ENCODE data around the gene STXBP2.

STXBP2 gene

GRCh38 chr19:7657131-7657751 is 20.3 kb downstream of the STXBP2 start:
- DNase-seq: no peak

- no peak for DNase-seq
Measured at GRCh38 chr19:7658219-7658686, 21.3 kb downstream of the STXBP2 start.

- no peak for DNase-seq
Measured at GRCh38 chr19:7661744-7662538, 25.0 kb downstream of the STXBP2 start.

GRCh38 chr19:7662657-7663056 is 25.7 kb downstream of the STXBP2 start:
- no peak for DNase-seq

DNA sequence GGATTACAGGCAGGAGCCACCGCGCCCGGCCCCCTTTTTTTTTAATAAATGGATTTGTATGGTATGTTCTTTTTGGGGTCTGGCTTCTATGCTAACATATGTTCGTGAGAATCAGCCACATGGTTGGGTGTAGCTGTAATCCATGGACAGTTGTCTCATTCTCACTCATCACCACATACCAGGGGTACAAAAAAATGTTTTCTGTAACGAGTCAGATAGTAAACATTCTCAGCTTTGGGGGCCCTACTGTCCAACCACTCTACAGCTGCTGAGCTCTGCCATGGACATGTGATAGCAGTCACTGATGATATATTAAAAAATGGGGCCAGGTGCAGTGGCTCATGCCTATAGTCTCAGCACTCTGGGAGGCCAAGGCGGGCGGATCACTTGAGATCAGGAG is 26.8 kb downstream of the STXBP2 start:
- no peak for DNase-seq

GRCh38 chr19:7665076-7665475 is 28.2 kb downstream of the STXBP2 start:
- peak; percentile 63 for DNase-seq

- DNase-seq: no peak
Measured at GRCh38 chr19:7668842-7669241, 31.9 kb downstream of the STXBP2 start, which contains the start of gene RETN. RETN (plus strand) TSS chr19:7669049; CDS start chr19:7669327, 278 bp downstream.

GRCh38 chr19:7669641-7670040 is 32.7 kb downstream of the STXBP2 start:
- no peak for DNase-seq

- DNase-seq: no peak
Measured at GRCh38 chr19:7670150-7670783, 33.4 kb downstream of the STXBP2 start.

- DNase-seq: no peak
Measured at GRCh38 chr19:7670790-7671189, 33.9 kb downstream of the STXBP2 start.

GRCh38 chr19:7672522-7672921 is 35.6 kb downstream of the STXBP2 start:
- no peak for DNase-seq

DNA sequence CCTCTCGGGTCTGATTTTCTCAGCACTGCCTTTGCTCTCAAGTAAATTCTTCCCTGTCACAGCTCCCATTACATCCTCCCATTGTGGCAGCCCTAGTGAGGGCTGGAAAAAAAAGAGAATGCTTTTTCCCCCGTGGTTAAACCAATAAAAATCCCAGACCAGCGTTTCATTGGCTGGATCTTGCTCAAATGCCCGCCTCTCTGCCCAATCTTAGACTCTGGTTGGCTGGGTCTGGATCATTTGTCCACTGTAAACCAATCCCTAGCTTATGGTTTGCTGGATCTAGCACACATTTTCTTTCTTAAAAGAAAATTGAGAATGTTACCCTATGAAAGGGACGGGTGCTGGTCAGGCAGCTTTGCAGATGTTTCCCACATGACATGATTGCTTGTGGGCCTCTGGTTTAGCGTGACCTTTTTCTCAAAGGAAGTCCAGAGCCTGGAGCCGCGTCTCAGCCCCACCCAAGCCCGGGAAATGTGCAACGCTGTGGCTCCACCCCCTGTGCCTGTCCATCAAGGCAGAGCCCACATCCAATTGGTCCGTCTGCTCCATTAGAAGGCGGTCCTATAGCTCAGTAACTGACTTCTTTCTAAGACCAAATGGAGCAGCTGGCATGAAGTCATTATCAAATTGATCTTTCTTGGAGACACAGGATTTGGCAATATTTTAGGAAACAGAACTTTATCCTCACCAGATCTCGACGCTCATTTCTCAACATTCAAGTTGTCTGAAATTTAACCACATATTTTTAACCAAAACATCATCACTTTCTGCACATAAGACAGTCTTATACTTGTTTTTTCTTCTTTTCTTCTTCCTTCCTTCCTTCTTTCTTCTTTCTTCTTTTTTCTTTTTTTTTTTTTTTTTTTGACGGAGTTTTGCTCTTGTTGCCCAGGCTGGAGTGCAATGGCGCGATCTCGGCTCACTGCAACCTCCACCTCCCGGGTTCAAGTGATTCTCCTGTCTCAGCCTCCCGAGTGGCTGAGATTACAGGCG is 37.4 kb downstream of the STXBP2 start:
- DNase-seq: peak; percentile 16

DNA sequence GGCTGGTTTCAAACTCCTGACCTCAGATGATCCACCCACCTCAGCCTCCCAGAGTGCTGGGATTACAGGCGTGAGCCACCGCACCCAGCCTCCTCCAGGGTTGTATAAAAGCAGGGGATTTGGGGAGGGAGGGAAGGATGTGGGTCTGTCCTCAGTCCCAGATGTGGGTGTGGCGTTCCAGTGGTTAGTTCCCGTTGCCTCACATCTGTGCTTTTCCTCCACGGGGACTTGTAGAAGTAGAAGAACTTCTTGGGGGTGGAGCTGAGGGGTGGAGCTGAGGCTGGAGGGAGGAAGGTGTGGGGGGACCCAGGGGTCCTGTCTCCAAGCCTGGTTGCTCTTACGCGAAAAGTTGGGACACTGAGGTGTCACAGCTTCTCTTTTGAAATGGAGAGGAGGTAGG is 39.5 kb downstream of the STXBP2 start:
- no peak for DNase-seq

DNA sequence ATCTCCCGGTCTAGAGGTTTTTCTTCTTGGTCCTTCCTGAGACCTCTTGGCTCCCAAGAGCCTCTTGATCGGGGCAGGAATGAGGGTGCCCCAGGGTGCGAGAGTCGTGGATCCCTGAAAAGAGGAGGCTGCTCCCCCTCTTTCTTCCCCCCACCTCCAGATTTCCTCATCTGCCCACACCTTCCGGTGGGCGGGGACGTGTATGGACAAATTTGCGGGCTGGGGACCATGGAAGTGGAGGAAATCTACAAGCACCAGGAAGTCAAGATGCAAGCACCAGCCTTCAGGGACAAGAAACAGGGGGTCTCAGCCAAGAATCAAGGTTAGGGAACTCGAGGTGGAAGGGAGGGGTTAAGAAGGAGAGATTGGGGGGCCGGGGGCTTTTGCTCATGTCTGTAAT is 39.9 kb downstream of the STXBP2 start, which contains the start of gene MCEMP1:
TSS of gene MCEMP1 (plus strand) at position 237 of the 400 bp plus-strand sequence. CDS start at position 268, 31 bp downstream.
- DNase-seq: no peak

DNA sequence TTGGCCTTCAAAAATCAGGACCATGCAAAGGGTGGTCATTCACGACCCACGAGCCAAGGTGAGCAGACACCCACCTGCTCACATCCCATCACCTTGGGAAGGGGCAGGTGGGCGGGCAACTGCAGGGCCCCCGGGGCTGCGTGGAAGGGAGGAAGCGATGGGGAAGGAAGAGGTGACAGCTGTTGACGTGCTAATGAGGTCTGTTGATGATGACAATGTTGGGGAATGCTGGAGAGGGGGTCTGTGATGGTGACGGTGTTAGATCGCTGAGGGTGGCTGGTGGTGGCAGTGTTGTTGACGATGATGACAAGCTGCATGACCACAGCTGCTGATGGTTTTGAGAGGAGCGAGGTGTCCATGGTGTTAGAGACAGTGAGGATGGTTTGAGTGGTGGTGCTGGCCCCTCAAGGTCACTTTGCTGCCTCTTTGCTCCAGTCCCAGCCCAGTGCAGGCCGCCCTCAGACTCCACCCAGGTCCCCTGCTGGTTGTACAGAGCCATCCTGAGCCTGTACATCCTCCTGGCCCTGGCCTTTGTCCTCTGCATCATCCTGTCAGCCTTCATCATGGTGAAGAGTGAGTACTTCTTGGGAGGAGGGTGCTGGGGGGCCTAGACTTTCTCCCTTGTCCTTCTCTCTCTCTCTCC is 40.9 kb downstream of the STXBP2 start:
- no peak for DNase-seq

DNA sequence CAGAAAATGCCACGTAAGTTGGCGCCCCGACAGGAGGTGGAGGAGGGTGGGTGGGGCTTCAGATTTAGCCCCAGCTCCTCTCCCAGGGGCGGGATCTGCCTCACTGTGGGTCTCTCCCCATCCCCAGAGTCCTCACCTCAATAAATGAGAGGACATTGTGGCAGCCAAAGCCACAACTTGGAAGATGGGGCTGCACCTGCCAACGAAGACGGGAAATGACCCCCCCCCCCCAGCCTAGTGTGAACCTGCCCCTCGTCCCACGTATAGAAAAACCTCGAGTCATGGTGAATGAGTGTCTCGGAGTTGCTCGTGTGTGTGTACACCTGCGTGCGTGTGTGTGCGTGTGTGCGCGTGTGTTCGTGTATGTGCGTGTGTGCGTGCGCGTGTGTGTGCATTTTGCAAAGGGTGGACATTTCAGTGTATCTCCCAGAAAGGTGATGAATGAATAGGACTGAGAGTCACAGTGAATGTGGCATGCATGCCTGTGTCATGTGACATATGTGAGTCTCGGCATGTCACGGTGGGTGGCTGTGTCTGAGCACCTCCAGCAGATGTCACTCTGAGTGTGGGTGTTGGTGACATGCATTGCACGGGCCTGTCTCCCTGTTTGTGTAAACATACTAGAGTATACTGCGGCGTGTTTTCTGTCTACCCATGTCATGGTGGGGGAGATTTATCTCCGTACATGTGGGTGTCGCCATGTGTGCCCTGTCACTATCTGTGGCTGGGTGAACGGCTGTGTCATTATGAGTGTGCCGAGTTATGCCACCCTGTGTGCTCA is 42.3 kb downstream of the STXBP2 start:
- no peak for DNase-seq

GRCh38 chr19:7679771-7680605 is 43.1 kb downstream of the STXBP2 start:
- no peak for DNase-seq

DNA sequence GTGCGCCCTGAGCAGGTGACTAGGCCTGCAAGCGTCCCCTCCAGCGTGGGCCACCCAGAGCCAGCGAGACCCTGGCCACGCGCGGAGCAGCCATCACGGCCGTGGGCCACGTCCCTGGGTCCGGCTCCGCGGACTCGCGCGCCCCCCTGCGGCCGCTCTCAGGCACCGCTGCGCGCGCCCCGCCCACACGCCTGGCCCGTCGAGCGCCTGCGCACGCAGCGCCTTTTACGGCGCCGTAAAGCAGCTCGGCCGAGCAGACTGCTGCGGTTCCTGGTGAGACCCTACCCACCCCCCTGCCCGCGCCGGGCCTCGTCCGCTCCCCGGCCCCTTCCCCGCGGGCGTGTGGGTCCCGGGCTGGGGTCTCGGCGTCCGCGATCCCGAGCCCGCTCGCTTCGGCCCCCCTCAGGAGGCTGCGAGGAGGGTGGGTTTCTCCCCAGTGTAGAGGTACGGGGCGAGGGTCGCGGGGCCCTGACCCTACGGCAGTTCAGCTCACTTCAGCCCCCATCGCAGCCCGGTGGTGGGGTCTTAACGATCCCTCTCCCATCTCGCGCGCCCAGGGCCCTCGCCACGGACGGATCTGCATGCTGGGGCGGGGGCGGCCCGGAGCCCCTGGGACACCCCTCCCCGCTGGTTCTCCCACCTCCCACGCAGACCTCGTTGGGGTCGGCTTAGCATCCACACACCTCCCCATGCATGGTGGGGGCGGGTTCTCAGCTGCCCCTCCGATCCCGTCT is 43.9 kb downstream of the STXBP2 start, which contains the start of gene TRAPPC5:
TSS of gene TRAPPC5 (plus strand) at position 228 of the 734 bp plus-strand sequence. CDS start 1,421 bp downstream, outside the sequence.
- DNase-seq: peak; percentile 79
